ENCODE results near the gene CHMP1A.
A peak's percentile ranks its signal among the peaks of the same experiment; 100 is the strongest.
"Not testable (repeated sequence)": the region's sequence is repeated elsewhere in the genome, so short reads cannot be mapped to it uniquely, and the experiment has no call there.

CHMP1A gene

GRCh38 chr16:89657442-89658220, at the start of gene CHMP1A, which contains the start of gene SPATA33:
TSS of gene CHMP1A (minus strand) at chr16:89657708. CDS start at chr16:89657588, 120 bp downstream.
TSS of gene SPATA33 (plus strand) at chr16:89657836. CDS start at chr16:89657912, 76 bp downstream.
- DNase-seq: peak in 55 of 56 donors; percentile 30 to 93 (median 82)

GRCh38 chr16:89706518-89707260, 49.2 kb upstream of the CHMP1A start:
- no peak for DNase-seq

- no peak for DNase-seq
Measured at GRCh38 chr16:89705006-89705405, 47.5 kb upstream of the CHMP1A start.

GRCh38 chr16:89704281-89704680, 46.8 kb upstream of the CHMP1A start:
- no peak for DNase-seq

- peak; percentile 13 to 96 (median 80) for DNase-seq
Measured at GRCh38 chr16:89701425-89702406, 44.2 kb upstream of the CHMP1A start, which contains the start of gene SPATA2L. TSS of gene SPATA2L (minus strand) at chr16:89701705. CDS start at chr16:89701232, 473 bp downstream.

- peak in 2 of 56 donors; percentile 29 to 34 for DNase-seq
Measured at GRCh38 chr16:89700649-89701424, 43.3 kb upstream of the CHMP1A start.

GRCh38 chr16:89700100-89700648, 42.7 kb upstream of the CHMP1A start:
- DNase-seq: peak; percentile 67 to 99 (median 96)

- not testable (repeated sequence) for DNase-seq
Measured at GRCh38 chr16:89699629-89700099, 42.2 kb upstream of the CHMP1A start.

- not testable (repeated sequence) for DNase-seq
Measured at GRCh38 chr16:89698717-89699116, 41.2 kb upstream of the CHMP1A start.

- no peak for DNase-seq
Measured at GRCh38 chr16:89697616-89698331, 40.3 kb upstream of the CHMP1A start.

- no peak for DNase-seq
Measured at GRCh38 chr16:89697161-89697615, 39.7 kb upstream of the CHMP1A start.

GRCh38 chr16:89696670-89697128, 39.2 kb upstream of the CHMP1A start:
- no peak for DNase-seq

- DNase-seq: no peak
Measured at GRCh38 chr16:89695875-89696669, 38.6 kb upstream of the CHMP1A start.

GRCh38 chr16:89695086-89695874, 37.8 kb upstream of the CHMP1A start:
- DNase-seq: no peak

GRCh38 chr16:89694784-89695085, 37.2 kb upstream of the CHMP1A start:
- not testable (repeated sequence) for DNase-seq

GRCh38 chr16:89693931-89694783, 36.6 kb upstream of the CHMP1A start:
- DNase-seq: no peak

Measured in nucleus accumbens (tissue), 56 donors.